NCI-H82 treated with DMSO at 0.1 percent for 48 hours (cell line): ENCODE results near the gene PRKN.

ENCODE experiments used
- DNase-seq: peaks from one replicate; lab custom pipeline; 2025; ENCODE audit not compliant: unreplicated experiment; lab: John Stamatoyannopoulos, UW

PRKN gene

DNA sequence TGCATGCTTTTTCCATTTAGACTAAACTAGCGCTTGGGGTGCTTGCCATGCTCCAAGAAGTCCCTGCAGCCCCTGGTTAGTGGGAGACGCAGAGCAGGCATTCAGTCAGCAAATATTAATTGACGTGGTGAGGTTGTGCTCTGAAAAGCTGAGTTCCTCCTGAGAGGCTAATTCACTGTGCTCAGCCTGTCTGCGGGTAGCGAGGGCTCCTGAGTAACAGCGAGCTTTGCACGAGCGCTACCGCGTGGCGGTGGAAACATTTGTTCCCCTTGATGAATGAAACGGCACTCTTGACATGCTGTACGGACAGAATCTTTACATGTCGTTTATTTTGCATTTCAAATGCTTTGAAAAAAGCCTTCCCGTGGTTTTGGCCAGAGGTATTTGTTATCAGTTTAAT lies 1283.1 kb downstream of the PRKN start:
- no peak for DNase-seq

DNA sequence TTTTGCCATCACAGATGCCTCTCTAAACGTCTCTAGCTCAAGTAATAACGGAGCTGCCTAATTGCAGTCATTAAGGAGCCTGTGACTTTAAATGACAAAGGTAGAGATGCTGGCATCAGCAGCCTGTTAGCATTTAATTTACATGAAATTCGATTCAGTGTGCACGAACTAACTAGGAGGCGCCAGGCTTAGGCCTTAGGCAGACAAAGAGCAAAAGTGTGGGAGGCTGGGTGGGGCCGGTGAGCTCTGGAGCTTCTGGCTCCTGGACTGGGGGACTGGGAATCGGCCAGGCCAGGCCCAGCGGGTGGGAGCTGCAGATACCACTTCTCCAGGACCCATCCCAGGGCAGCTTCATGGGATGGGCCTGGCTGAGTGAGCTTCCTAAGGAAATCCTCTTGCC lies 1283.7 kb downstream of the PRKN start:
- DNase-seq, result no peak

DNA sequence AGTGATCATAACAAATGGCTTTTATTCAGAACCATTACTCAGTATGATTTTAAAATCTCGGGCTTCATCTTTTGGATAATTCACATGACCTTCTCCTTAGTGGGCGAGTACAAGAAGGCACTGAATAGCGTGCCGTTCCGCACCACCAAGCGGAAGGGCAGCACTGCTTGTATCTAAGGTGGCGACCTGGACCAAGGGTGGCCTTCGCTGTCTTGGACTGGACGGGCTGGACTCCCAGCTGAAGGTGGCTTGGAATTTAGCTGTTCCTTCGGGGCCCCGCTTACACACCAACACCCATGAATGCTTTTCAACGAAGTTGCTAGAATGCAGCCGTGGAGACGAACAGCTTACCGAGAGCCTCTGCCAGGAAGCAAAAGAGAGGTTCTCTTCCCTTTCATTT lies 1285.1 kb downstream of the PRKN start:
- DNase-seq, result no peak

DNA sequence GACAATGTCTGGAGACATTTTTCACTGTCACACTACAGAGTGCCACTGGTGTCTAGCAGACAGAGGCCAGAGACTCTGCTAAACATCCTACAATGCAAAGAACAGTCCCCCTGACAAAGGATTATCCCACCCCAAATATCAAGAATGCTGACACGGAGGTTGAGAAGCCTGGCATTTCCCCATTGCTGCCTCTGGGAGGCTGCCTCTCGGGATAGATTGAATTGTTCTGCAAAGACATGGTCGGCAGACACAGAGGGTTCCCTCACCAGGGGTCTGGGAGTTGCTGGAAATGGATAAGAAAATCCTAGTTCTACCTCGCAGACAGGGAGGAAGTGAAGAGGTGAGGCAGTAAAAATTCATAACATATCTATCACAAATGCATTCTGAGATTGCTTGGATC lies 1287.3 kb downstream of the PRKN start:
- no peak for DNase-seq

DNA sequence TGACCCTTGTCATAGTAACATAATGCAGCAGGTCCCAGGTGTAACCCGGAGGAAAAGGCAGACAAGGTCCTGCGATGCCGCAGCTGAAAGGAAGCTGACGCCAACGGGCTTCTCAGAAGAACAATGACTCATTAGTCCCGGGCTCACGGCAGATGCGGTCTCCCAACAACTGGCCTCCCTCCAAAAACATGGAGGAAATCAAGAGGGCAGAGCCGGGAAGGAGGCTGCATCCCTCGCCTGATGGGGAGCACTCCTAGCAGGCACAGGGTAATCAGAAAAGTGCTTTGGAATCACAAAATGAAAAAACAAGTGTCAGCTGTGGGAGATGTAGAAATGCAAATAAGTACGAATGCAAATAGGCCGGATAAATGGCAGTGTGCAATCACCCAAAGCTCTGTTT lies 1288.5 kb downstream of the PRKN start:
- no peak for DNase-seq

DNA sequence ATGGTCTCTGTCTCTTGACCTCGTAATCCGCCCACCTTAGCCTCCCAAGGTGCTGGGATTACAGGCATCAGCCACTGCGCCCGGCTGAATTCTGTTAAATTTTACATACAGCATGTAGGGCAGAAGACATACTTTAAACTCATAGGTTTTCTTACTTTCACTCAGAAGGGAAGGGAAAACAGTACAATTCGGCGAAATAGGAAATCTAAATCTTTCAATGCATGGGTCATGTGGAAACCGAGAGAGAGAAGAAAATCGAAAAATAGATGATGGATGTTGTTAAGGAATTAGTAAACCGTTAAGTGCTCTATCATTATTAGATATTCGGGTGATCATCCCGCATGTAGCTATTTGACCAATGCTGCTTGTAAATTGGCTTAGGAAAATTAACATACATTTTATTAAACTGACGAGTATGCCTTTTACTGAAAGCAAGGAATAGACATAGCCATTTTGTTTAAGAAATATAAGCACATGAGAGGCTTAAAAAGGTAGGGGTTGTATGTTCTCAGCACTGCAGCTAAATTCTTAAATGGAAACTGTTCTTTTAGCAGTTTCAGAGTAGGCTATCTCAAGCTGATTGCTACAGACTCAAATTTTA lies 1289.0 kb downstream of the PRKN start:
- DNase-seq, result no peak

DNA sequence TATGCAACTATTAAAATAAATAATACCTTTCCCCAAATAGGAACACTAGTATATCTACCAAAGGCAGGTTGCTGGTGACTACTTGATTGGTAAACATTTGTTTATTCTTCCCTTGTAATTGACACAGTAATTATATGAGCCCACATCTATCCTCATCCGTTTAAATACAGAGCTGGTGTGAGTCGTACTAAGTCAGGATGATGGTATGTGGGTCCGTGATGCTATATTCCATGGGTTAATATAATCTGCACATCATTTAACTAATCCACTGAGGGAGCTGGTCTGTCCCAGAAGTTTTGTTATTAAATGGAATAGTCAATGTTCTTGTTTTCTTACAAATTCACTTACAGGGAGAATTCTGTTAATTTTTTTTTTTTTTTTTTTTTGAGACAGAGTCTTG lies 1289.7 kb downstream of the PRKN start:
- DNase-seq, result no peak

DNA sequence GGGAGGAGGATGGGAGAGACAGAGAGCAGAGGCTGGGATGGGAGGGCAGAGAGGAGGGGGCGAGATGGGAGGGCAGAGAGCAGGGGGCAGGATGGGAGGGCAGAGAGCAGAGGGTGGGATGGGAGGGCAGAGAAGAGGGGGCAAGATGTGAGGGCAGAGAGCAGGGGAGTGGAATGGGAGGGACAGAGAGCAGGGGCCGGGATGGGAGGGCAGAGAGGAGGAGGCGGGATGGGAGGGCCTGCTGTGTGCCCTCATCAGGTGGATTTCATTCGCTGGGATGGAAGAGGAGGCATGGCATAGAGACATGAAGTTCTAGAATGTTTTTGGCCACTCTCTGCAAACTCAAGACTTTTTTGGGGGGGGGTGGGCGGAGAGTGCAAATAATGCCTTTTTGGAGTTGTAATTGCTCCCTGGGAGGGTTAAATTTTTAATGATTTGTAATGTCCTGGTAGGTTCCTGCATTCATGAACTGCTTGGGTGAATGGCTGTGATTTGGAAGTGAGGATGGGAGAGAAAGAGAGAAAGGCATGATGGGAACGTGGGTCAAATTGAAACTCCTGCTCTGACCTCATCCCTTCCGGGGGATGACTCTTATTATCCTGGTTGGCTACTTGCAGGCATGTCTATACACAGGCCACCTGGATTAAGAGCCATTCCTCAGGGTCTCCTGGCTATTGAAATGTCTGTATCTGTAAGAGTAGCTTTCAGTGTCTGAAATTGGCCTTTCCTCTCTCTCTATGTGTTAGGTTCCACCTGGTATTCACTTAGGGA lies 1291.3 kb downstream of the PRKN start:
- DNase-seq, result no peak

DNA sequence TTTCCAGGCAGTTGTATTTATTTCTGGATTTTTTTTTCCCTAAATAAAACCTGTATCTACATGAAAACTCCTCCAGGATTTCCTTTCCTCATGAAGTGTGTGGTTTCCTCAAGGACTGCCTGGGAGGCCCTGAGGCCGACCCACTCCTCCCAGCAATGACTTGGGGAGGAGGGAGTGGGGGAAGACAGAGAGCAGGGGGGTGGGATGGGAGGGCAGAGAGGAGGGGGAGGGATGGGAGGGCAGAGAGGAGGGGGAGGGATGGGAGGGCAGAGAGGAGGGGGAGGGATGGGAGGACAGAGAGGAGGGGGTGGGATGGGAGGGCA lies 1291.9 kb downstream of the PRKN start:
- DNase-seq, result no peak

DNA sequence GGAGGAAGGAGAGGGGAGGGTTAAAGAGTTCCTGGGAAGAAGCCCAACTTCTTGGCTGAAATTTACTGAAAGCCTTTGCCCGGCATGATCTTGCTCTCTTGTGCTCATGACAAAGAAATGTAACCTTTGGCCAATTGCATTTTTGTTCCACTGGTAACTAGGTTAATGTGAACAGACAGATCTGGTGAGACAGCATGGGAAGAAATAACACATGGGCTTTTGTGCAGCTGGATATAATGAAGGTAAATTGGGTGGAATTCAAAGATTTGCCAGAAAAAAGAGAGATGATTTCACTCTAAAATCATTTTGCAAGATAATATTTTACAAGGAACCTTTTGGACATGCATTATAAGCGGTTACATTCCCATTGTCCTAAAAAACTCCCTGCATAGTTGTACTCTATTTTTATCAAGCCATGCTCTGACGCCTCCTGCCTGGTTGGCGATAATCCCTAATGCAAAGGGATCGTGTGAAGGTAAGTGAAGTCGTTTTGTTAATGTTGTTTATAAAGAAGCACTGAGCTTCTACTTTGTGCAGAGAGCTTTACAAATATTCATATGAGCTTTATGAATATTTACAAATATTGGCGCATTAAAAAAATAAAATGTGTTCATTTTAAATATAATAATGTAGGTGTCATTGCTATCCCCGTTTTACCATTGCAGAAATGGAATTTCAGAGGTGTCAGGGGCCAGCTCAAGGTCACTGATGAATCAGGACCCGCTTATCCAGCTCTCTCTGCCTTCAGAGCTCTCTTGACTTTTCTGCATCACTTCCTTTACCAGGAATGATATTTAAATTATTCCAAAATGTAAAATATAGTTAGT lies 1292.4 kb downstream of the PRKN start:
- DNase-seq, result no peak

DNA sequence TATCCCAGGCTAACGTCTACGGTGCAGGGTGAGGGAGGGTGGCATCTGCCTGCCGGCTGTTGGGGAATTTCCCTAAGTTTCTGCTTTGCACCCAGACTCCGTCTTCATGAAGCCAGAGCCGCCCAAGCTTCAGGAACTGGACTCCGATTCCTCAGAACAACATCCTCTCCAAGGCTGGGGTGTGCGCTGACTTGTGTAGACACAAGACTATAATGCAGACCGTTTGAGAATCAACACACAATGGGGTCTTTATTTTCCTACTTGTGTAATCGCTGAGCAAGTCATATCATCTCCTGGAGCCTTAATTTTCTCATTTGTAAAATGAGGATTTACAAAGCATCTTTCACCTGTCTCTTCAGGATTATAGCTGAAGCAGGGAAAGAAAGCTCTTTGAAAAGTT lies 1293.2 kb downstream of the PRKN start:
- DNase-seq, result no peak

DNA sequence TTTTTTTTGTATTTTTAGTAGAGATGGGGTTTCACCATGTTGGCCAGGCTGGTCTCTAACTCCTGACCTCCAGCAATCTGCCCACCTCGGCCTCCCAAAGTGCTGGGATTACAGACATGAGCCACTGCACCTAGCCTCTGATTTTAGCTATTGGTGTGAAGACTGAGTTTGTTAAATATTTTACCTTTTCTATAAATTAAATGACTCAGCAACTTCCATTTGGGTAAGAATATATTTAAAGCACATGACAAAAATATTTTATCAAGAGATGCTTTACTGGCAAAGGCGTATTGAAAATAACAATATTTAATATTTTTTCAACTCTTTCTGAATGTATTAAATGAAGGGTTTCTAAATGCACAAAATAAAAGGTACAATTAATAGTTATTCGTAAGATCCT lies 1295.0 kb downstream of the PRKN start:
- no peak for DNase-seq

DNA sequence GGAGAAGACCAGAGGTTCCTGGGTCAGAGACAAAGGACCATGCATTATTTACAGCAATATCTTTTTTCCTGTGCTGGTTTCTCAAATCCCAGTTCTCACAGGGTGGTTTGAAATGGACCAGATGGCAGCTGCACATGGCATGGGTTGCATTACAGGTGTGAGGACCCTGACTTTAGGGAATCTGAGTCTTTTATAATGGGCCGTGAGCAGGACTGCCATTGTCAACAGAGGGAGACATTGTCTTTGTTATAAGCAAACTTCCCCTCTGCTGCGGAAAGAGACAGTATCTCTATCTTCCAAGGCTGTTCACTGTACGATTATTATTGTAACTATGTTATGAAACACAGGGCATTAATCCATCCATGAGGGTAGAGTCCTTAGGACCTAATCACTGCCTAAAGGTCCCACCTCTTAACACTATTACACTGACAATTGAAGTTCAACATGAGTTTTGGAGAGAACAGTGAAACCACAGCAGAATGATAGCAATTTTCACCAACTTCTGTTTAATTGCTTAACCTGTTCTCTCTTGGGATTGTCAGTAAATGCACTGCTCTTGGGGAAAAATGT lies 1297.6 kb downstream of the PRKN start:
- no peak for DNase-seq

DNA sequence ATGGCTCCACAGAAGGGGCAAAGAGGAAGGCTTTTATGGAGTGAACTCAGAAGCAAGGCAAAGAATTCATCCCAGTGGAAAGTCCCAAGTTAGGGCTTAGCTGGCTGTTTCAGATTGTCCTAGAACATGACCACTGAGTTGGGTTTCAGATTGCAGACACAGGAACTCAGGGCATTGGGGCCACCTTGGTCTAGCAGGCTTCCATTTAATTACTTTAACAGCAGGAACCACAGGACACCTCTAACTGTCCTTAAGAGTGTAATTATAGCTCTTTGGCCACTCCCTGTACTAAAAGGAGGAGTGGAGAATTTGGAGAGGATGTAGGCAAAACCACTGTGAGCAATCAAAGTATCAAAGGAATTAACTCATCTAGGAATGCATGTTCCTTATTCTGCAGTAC lies 1303.1 kb downstream of the PRKN start:
- no peak for DNase-seq

DNA sequence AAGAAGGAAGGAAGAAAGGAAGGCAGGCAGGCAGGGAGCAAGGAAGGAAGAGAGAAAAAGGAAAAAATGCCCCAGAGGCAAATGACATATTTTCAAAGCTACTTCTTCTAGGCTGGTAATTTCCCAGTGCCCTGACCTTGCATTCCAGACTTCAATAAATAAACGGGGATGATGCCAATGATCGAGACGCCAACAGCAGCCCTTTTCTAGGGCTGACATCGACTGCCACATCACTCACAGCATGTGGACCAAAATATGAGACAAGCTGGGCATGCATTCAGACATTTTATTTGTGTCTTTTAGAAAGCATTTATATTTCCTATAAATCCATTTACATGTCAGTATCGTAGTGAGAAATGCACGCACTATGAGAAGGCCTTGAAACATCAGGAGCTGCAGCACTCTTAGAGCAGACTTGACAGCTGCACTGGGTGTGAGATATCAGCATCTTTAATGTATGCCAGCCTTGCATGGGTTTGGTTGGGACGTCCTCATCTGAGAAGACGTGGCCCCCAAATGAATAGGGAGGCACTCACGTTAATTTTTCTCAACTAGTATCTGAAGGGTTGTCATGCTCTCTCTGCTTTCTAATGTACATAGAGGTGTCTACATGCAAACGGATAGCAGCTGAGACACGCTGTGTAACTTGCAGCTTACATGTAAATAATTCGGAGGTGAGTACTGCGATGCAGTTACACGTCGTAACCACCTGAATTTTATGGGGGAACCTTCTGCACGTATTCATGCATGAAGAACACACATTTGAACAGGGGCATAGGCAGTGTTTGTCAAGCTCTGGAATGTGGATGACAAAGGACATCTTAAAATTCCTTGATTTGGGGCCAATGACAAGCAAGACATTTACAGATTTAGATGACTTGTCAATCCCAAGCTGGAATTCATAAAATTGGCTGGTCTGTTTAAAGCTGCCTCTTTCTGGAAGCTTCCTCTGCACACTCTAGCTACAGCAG lies 1304.6 kb downstream of the PRKN start:
- no peak for DNase-seq

DNA sequence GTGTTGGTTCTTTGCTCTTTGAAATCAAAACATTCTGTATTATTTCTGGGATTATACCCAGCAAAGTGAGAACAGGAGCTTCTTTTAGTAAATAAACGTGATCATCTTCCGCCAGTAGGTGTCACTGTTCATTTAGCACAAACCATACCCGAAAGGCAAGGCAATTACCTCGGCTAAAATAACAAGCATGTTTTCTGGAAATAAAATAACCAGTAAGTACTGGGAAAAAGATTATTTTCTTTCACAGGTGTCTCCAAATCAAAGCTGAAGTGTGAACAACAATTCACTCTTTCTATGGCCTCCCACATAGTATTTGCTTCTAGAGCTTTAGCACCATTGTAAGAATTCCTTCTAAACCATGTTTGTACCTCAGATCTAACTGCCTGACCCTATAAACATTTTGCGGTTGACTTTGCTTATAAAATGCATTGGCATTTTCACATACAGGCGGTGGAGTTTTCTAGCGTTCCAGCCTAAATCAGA lies 1309.1 kb downstream of the PRKN start:
- DNase-seq, result peak; percentile 3

DNA sequence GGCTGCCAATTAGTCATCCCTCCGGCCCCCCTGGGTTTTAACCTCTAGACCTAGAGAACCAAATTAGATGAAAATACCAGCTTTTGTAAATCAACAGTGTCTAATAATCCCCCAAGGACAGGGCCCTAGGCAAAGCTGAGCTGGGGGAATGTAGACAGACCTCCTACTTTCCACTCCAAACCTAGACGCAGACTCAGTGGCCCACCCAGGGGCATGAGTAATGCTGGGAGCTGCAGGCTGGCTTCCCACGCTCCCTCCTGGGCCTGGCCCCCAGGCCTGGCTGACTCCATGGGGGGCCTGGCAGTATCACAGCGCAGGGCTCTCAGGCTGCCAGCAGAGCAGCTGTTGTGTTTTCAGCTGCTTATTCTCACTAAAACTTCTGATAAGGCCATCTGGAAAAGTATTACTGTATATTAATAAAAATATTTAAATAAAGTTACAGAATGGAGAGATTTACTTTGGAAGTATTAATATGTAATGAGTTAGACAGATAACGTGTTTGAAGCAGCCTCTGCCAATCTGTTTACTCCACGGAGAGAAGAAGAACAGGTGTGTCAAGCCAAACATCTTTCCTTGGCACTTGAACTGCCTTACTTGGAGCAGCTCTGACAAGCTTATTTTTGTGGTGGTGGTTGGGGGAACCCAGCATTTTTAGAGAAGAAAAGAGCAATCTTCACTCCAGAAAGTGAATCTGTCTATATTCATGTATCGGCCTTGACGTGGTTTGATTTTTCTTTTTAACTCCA lies 1309.7 kb downstream of the PRKN start:
- DNase-seq, result no peak

DNA sequence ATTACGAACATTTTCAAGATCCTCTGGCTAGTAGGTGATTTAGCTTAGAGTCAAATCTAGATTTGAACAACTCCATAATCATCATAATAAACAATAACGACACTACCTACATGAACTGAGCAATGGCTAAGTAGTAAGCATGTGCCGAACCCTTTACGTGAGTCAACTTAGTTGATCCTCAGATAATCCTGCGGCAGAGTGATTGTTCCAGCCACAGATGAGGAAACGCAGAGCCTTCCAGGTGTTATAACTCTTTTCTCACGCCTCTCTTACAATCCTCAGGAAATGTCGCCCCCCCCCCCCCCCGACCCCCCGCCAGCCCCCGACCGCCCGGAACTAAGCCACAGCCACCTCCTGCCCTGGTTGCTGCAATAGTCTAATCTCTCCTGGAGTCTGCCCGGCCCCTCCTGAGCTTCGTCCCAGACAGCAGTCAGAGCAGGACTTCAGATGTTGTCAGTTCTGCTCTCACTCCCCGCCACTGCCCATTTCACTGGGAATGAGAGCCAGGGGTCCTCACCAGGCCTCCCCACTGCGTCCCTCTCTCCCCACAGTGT lies 1312.2 kb downstream of the PRKN start:
- DNase-seq, result no peak

DNA sequence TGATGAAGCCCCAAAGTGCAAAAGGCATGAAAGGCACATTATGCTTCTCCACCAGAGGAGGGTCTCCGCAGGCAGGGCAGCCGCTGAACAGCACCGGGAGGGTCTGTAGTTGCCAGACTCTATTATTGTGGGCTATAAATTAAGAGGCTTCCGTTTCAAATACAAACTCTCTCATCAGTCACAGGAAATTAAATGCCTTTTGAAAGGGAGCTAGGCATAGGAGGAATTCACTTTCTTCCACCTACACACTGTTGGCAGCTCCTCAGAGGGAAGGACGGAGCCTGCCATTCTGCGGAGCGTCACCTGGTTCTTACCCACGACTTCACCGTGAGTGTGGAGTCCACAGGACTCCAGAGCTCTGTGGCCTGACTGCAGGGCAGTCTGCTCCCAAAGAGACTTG lies 1312.9 kb downstream of the PRKN start:
- DNase-seq, result no peak

DNA sequence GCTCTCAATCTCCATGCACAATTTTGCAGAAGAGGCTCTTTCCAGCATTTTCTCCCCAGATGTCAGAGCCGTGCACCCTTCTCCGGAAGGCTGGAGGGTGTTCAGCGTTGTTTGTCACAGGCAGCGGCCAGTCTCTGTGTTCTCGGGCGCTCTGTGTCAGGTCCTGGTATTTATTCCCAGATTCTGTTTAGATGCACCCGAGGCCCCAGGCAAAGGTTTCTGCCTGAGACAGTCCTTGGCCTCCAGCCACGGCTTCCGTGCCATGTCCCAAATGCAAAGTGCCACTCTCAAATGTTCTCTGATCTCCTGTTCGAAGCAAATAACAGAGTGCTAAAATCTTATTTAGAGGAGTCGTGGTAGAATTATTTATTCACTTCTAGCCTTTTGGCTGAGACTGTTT lies 1313.4 kb downstream of the PRKN start:
- no peak for DNase-seq
